ENCODE data around the gene RETREG2.
"Not testable (repeated sequence)": the region's sequence is repeated elsewhere in the genome, so short reads cannot be mapped to it uniquely, and the experiment has no call there.

RETREG2 gene

DNA sequence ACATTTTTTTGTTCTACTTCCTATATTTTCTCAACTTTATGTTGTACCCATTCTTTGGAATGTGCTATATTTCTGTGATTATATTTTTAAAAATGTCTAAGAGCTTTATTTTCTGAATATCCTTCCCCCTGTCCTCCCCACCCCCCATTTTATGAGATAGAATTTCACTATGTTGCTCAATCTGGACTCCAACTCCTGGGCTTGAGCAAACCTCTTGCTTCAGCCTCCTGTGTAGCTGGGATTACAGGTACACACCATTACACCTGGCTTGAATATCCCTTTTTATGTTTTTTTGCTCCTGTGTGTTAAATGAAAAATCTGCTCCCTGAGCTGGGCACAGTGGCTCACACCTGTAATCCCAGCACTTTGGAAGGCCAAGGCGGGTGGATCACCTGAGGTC lies 19.3 kb downstream of the RETREG2 start:
- FAIRE-seq (no peak), DNase-seq (ENCODE audit: low spot score) (no peak)

- DNase-seq (ENCODE audit: low spot score) (no peak), FAIRE-seq (no peak)
Observed at GRCh38 chr2:219198974-219199373, 20.9 kb downstream of the RETREG2 start.

GRCh38 chr2:219199470-219200211 lies 21.6 kb downstream of the RETREG2 start:
- FAIRE-seq (no peak), DNase-seq (ENCODE audit: low spot score) (no peak)

- not testable (repeated sequence) for DNase-seq (ENCODE audit: low spot score); FAIRE-seq
Observed at GRCh38 chr2:219200502-219201326, 22.6 kb downstream of the RETREG2 start.

DNA sequence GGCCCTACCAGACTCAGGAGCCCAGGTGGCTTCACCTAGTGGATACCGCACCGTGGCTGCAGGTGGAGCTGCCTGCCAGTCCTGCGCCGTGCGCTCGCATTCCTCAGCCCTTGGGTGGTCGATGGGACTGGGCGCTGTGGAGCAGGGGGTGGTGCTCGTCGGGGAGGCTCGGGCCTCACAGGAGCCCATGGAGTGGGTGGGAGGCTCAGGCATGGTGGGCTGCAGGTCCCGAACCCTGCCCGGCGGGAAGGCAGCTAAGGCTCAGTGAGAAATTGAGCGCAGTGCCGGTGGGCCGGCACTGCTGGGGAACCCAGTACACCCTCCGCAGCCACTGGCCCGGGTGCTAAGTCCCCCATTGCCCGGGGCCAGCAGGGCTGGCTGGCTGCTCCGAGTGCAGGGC lies 23.3 kb downstream of the RETREG2 start:
- DNase-seq (ENCODE audit: low spot score); FAIRE-seq: not testable (repeated sequence)

DNA sequence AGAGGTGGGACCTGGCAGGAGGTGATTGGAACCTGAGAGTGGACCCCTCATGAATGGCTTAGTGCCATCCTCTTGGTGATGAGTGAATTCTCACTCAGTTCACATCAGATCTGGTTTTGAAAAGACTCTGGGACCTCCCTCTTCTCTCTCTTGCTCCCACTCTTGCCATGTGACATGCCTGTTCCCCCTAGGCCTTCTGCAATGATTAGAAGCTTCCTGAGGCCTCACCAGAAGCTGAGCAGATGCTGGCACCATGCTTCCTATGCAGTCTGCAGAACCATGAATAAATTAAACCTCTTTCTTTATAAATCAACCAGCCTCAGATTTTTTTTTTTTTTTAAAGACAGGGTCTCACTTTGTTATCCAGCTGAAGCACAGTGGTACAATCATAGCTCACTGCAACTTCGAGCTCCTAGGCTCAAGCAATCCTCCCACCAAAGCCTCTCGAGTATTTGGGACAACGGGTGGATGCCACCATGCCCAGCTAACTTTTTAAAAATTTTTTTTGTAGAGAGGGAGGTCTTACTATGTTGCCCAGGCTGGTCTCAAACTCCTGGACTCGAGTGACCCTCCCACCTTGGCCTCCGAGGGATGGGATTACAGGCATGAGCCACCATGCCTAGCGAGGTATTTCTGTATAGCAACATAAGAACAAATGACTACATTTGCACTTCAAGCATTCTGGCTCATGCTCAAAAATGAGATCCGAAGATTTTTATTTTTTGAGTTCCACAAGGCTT lies 26.5 kb downstream of the RETREG2 start:
- no peak for FAIRE-seq
- DNase-seq (ENCODE audit: low spot score): no peak

DNA sequence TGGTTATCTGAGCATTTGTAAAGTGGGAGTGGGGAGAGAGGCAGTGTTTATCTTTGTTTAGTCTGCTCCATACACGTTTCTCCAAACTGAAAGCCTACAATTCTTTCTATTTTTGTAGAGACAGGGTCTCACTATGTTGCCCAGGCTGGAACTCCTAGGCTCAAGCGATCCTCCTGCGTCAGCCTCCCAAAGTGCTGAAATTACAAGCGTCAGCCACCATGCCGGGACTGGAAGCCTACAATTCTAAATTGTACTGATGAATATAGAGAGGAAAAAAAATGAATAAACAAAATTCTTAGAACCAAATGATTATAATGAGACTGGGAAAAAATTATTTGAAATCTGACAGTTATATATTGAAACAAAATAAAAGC lies 27.1 kb downstream of the RETREG2 start:
- FAIRE-seq (no peak), DNase-seq (ENCODE audit: low spot score) (no peak)

GRCh38 chr2:219205981-219206327 lies 27.9 kb downstream of the RETREG2 start:
- no peak for FAIRE-seq
- DNase-seq (ENCODE audit: low spot score): no peak

- FAIRE-seq (peak; percentile 76), DNase-seq (ENCODE audit: low spot score) (peak; percentile 99)
Observed at GRCh38 chr2:219206328-219207133, 28.5 kb downstream of the RETREG2 start, which contains the start of gene ZFAND2B. TSS of gene ZFAND2B (plus strand) at chr2:219206782. CDS start at chr2:219206988, 206 bp downstream.

- no peak for FAIRE-seq
Observed at GRCh38 chr2:219207134-219207883, 29.2 kb downstream of the RETREG2 start.

DNA sequence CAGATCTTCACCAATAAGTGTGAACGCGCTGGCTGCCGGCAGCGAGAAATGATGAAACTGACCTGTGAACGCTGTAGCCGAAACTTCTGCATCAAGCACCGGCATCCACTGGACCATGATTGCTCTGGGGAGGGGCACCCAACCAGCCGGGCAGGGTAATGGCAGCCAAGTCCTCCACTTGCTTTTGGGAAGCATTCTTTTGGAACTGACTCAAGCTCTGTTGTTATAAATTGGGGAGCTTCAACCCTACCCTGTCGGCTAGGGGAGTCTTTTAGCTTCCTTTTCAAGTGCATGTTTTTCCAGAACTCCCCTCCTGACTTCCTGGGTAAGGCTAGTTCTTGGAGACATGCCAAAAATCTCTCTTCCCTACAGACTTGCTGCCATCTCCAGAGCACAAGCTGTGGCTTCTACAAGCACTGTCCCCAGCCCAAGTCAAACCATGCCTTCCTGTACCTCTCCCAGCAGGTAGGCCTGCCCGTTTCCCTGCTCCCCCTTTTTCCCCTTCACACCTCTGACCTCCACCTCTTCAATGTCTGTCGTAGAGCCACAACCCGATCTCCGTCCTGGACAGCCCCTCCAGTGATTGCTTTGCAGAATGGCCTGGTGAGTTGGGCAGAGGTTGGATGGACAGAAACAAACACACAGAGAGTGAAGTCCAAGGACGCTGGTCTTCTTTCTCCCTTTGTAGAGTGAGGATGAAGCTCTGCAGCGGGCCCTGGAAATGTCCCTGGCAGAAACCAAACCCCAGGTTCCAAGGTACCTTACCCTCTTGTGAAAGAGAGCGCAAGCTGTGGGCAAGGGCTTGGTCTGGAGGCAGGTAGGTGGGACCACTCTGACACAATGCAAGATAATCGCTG lies 30.0 kb downstream of the RETREG2 start:
- FAIRE-seq (no peak), DNase-seq (ENCODE audit: low spot score) (no peak)

More at GRCh38 chr2:219207134-219207883, 29.2 kb downstream of the RETREG2 start:
- no peak for DNase-seq (ENCODE audit: low spot score)

GRCh38 chr2:219209236-219210195 lies 31.4 kb downstream of the RETREG2 start:
- no peak for DNase-seq (ENCODE audit: low spot score)
- no peak for FAIRE-seq

GRCh38 chr2:219210196-219210885 lies 32.3 kb downstream of the RETREG2 start:
- FAIRE-seq (no peak), DNase-seq (ENCODE audit: low spot score) (no peak)

DNA sequence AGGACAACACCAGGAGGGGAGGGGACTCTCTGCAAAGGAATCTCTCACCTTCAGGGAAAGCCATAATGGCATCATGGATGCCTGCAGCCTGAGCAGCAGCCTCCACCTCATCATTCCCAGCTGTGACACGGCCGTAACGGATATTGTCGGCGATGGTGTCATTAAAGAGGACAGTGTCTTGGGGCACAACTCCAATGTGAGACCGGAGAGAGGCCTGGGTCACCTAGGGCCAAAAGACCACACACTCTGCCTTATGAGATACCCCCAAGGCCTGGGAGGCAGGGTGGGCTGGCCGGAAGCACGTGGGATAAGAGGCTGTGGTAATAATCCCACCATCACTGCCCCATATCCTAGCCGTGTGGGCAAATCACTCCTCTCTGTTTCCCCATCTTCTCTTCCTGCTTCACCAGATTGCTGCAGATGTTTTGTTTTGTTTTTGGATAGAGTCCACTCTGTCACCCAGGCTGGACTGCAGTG lies 32.8 kb downstream of the RETREG2 start:
- no peak for DNase-seq (ENCODE audit: low spot score)
- FAIRE-seq: no peak

GRCh38 chr2:219213026-219213415 lies 34.9 kb downstream of the RETREG2 start:
- FAIRE-seq (no peak), DNase-seq (ENCODE audit: low spot score) (no peak)

DNA sequence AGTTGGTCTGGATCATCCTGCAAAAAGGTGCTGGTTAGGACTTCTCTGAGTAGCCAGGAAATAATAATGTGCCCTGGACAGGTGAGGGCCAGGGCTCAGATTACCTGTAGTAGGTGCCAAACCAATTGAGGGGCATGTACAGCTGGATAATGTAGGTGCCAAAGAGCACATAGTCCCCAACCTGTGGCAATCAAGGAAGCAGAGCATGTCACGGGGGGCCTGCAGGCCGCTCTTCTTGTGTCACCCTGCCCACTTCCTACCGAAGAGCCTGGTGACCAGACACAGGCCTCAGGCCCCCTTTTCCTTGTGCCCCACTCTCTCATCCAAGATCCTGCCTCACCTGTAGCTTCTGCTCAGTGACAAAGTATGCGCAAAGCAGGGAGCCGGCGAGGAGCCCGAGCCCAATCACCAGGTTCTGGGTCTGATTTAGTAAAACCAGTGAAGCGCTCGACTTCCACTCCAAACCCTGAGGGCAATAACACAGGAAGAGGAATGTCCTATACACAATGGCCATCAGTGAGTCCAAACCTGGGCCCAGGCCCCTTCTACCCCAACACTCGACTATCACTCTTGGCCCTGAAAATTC lies 35.5 kb downstream of the RETREG2 start:
- FAIRE-seq: no peak
- no peak for DNase-seq (ENCODE audit: low spot score)

DNA sequence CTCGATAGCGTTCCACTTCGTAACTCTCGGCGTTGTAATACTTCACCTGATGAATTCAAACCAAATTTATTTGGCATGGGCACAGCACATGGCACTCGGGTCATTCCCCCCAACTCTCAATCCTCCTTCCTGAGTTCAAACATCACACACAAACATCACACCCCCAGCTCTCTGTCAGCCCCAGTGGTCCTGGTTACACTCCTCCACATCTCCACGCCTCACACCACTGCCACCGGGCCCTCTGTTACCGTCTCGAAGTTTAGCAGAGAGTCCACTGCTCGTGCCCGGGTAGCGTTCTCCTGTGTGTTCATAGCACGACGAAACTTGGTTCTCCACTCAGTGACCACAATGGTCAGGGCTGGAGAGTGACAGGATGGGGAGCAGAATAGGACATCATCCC lies 36.1 kb downstream of the RETREG2 start:
- FAIRE-seq: no peak

More for the DNA sequence above, 36.1 kb downstream of the RETREG2 start:
- DNase-seq (ENCODE audit: low spot score): no peak
